OCI-LY7 (cell line): ENCODE data around the gene ALAD.

Experiments used
- EZH2phosphoT487 ChIP-seq: fragments of 200-600 bp; sonication (generic); IDR thresholded peaks from 2 replicates; pipeline ENCODE4 v1.6.1; 2018; ENCODE audit warnings: low read depth, borderline replicate concordance, mild to moderate bottlenecking, mixed run types, antibody characterized with exemption, low read length, moderate library complexity, mixed read lengths
- TF ChIP-seq, protein P1 (sequence below): fragments of 200-600 bp; sonication (generic); conservative IDR thresholded peaks from 2 replicates; pipeline ENCODE4 v1.5.1; 2014; ENCODE audit warnings: mild to moderate bottlenecking, antibody characterized with exemption, low read length, moderate library complexity, mixed read lengths

DNA sequence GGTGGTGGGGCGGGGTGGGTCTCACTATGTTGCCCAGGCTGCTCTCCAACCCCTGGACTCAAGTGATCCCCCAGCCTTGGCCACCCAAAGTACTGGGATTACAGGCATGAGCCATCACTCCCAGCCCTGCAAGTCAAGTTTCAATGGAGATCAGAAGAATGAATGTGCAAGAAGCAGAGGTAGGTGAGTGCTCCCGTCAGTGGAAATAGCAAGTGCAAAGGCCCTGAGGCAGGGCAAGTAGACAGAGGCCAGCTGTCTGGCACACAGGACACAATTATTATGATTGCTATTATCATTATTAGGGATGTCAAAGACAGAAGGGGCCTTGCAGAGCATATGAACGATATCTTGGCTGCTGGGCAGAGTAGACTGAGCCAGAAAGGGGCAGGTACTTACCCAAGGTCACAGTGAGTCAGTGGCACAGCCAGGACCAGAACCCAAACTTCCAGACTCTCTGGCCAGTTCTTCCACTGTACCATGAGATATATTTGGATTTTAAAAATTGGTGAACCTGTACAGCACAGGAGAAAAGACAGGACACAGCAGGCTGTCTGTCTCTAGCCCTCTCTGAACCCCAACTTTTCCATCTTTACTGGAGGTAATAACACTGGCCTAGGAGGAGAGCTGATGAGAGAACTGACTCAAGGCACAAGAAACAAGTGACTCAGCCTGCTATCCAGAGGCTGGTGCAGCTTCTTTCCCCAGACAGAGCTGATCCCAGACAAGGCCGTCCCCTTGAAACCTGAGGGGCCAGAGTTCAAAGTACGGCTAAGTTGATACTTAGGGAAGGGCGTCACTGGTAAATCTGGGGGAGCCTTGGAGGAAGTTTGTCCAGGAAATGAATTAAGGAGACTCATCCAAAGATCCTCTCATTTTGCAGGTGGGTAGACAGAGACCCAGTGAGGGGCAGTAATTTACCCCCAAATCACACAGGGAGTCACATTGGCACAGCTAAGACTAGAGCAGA, 25.7 kb downstream of the ALAD start:
- TF ChIP-seq, protein P1, sequence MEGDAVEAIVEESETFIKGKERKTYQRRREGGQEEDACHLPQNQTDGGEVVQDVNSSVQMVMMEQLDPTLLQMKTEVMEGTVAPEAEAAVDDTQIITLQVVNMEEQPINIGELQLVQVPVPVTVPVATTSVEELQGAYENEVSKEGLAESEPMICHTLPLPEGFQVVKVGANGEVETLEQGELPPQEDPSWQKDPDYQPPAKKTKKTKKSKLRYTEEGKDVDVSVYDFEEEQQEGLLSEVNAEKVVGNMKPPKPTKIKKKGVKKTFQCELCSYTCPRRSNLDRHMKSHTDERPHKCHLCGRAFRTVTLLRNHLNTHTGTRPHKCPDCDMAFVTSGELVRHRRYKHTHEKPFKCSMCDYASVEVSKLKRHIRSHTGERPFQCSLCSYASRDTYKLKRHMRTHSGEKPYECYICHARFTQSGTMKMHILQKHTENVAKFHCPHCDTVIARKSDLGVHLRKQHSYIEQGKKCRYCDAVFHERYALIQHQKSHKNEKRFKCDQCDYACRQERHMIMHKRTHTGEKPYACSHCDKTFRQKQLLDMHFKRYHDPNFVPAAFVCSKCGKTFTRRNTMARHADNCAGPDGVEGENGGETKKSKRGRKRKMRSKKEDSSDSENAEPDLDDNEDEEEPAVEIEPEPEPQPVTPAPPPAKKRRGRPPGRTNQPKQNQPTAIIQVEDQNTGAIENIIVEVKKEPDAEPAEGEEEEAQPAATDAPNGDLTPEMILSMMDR: no peak
- TF ChIP-seq EZH2phosphoT487: no peak
